HUES6 (cell line): Measurements from ENCODE around the gene SLC35D2.

Experiments
- H3K27ac ChIP-seq: 2 replicates; pipeline ENCODE4 v1.7.0; 2013; ENCODE audit warnings: low read depth, mild to moderate bottlenecking, low read length, inconsistent platforms
- H3K27me3 ChIP-seq: 2 replicates; pipeline ENCODE4 v1.6.1; 2013; ENCODE audit warnings: low read length; ENCODE audit not compliant: control insufficient read depth, insufficient read depth
- H3K36me3 ChIP-seq: 2 replicates; pipeline ENCODE4 v1.6.1; 2013; ENCODE audit warnings: low read length; ENCODE audit not compliant: control insufficient read depth, insufficient read depth
- H3K4me1 ChIP-seq: 2 replicates; pipeline ENCODE4 v1.6.1; 2013; ENCODE audit warnings: low read length; ENCODE audit not compliant: control insufficient read depth, insufficient read depth
- H3K4me3 ChIP-seq: 2 replicates; pipeline ENCODE4 v1.5.1; 2013; ENCODE audit warnings: low read depth, low read length
- H3K9ac ChIP-seq: one replicate; pipeline ENCODE4 v1.6.1; 2013; ENCODE audit warnings: mild to moderate bottlenecking, low read length
- H3K9me3 ChIP-seq: 2 replicates; pipeline ENCODE4 v1.6.1; 2013; ENCODE audit warnings: low read depth, low read length; ENCODE audit not compliant: control insufficient read depth, insufficient read depth

The SLC35D2 gene

DNA sequence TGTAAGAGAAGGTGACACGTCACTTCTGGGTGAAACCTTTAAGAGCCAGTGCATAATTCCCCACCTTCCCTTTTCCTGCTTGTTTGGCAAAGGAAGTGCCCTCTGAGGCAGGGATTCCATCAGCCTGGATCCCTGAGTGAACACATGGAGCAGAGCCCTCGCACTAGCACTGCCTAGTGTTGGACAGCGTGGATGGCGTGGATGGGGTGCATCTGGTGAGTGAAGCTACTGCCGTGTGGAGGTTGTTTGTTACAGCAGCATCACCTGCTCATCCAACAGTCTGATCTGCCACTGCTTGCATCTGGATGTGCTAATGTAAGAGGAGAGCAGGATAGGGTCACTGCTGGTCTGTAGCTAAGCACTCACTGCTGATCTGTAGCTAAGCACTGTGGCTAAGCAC is 35.2 kb downstream of the SLC35D2 start:
- peaks cover 6% of the 10 kb centered on the region for H3K9me3 ChIP-seq

DNA sequence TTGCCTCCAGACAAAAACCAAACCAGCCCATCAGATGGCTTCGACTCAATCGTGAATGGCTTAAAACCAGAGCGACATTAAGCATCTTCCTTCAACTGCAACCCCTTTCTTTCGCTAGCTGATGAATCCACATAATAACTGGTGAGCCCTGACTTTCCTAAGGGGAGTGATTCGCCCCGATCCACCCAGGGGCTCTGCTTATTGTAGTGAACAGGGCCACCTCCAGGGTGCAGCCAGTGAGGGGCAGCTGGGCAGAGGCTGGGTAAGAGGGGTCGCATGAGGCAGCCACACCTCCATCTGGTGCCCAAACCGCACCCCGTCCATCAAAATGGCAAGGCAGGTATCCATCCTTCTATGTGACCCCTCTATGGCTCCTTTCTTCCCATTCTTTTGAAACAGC is 38.0 kb downstream of the SLC35D2 start:
- H3K4me3 ChIP-seq = no peak overlapping the region
- H3K27me3 ChIP-seq = no peaks in the 10 kb centered on the region
- peaks cover 6% of the 10 kb centered on the region for H3K9me3 ChIP-seq
- peaks cover 6% of the 10 kb centered on the region; the same call in 1 of the 2 replicates for H3K36me3 ChIP-seq
- no peak overlapping the region for H3K9ac ChIP-seq
- H3K4me1 ChIP-seq = peaks cover 33% of the 10 kb centered on the region
- H3K27ac ChIP-seq = 0 out of 2 replicates have a peak overlapping the region, but pooled peaks have one; percentile 28

More for the DNA sequence above, 35.2 kb downstream of the SLC35D2 start:
- Histone ChIP-seq H3K27me3 (no peaks in the 10 kb centered on the region), H3K36me3 (peaks cover 6% of the 10 kb centered on the region; the same call in 1 of the 2 replicates), H3K4me1 (peaks cover 29% of the 10 kb centered on the region), H3K4me3 (no peak overlapping the region), H3K9ac (no peak overlapping the region), H3K27ac (no peak overlapping the region)

DNA sequence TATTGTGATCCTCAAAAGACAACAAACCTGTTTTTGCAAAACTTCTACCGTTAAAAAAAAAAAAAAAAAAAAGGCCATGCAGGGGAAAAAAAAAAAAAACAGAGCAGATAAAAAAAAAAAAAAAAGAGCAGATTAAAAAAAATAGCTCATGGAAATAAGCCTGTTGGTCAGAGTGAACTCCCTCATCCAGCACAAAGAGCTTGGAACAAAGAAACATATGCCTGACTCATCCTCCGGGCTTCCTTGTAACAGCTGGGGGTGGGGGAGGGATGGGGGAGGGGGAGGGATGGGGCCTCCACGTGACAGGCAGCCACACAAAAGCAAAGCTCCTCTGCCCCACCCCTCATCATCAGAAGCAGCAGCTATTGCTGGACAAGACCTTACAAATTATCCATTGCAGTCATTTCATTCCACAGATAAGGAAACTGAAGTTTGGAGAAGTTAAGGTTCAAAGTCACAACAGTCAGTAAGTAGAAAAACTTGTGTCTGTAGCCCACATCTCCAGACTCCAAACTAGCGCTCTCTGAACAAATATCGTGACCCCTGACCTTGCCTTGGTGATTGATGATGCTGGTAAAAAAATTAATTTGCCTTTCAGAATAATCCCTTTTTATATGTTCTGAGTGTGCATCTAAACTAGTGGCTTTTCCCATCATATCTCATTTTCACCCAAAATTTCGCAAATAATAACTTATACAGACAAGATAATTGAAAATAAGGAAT is 38.9 kb downstream of the SLC35D2 start:
- H3K9ac ChIP-seq = no peak overlapping the region
- H3K36me3 ChIP-seq = peaks cover 6% of the 10 kb centered on the region; the same call in 1 of the 2 replicates
- peaks cover 6% of the 10 kb centered on the region for H3K9me3 ChIP-seq
- no peak overlapping the region for H3K4me3 ChIP-seq
- no peaks in the 10 kb centered on the region for H3K27me3 ChIP-seq
- H3K27ac ChIP-seq = peak overlapping the region; percentile 96
- peaks cover 39% of the 10 kb centered on the region for H3K4me1 ChIP-seq

DNA sequence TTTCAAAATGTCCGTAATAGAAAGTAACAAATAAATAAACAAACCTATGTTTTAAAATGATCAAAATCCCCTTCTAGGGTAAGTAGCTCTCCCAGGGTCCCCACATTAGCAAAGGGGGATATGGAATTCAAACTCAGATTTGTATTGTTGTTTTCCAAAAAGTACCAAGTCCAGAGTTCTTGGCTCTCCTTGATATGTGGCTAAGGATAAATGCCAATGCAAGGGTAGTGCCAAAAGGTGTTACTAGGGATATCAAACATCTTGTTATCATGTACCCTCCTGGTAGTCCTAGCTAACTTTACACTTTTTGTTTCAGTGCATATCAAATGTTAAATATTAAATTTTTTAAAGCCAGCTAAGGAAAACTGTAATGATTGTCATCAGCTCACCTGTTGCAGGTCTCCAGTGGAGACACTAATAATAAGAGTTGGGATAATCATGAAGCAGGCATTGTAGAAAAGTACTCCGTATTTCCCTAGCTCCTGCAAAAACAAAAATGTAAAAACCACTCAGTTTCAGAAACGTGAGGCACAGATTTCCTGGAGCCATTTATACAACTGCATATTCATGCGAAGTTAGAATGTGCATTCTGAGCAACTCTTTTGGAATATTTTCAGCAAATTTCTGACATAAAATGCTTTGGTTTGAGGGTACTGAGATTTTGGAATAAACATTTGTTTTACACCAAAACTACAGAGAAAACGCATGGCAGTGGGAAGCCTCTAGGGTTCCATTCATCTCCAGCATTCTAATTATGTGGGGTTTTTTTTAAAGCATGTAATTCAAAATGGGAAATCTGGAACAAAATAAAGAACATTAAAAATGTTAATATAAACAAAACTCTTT is 39.8 kb downstream of the SLC35D2 start:
- Histone ChIP-seq H3K9ac (no peak overlapping the region), H3K27me3 (no peaks in the 10 kb centered on the region), H3K36me3 (peaks cover 6% of the 10 kb centered on the region; the same call in 1 of the 2 replicates), H3K9me3 (peaks cover 6% of the 10 kb centered on the region), H3K4me1 (peaks cover 41% of the 10 kb centered on the region), H3K4me3 (no peak overlapping the region), H3K27ac (peak overlapping the region; percentile 96)

DNA sequence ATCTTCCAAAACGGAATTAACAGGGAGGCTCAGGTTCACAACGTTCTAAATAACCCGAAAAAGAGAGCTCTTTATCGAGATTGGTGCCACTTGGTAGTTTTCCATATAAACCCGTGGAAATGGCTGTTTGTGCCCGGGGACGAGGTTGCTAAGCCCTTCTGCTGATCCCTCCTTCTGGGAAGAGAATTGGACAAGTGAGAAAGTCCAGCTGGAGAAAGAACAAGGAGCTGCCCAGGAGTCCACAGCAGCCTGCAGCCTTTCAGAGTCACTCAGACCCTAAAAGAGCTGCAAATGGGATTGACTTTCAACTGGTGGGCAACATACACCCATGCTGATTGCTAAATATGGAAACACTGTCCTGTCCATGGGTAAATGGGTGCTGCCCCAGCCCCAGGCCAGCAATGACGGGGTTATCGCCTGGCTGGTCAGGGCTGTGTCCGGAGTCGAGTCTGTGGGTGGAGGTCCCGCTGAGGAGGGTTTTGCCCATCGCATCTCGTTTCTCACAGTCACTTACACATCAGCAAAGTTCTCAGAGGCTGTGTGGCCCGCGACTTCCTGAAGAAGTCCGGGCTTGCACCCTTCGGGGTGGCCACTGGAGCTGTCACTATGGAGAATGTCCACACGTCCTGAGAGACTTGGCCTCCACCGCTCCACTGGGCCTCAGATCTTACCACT is 40.8 kb downstream of the SLC35D2 start:
- H3K9me3 ChIP-seq = no peaks in the 10 kb centered on the region
- H3K9ac ChIP-seq = no peak overlapping the region
- H3K27me3 ChIP-seq = no peaks in the 10 kb centered on the region
- no peaks in the 10 kb centered on the region for H3K36me3 ChIP-seq
- H3K4me3 ChIP-seq = no peak overlapping the region
- H3K4me1 ChIP-seq = peaks cover 41% of the 10 kb centered on the region
- no peak overlapping the region for H3K27ac ChIP-seq

DNA sequence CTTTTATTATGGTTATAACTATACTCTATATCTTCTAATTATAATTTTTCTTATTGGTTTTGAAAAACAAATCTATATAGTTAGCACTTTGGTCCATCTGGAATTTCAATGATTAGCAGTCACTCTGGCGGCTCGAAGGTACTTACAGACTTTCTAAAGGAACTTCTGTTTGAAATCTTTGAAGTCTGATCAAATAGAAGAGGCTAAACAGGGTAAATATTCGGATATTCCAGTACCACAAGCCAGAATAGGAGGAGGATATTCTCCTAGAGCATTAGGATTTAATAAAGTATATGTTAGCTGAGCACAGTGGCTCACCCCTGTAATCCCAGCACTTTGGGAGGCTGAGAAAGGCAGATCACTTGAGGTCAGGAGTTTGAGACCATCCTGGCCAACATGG is 42.8 kb downstream of the SLC35D2 start:
- H3K9me3 ChIP-seq = no peaks in the 10 kb centered on the region
- H3K27ac ChIP-seq = no peak overlapping the region
- H3K27me3 ChIP-seq = no peaks in the 10 kb centered on the region
- no peak overlapping the region for H3K4me3 ChIP-seq
- no peaks in the 10 kb centered on the region for H3K36me3 ChIP-seq
- no peak overlapping the region for H3K9ac ChIP-seq
- H3K4me1 ChIP-seq = peaks cover 34% of the 10 kb centered on the region

DNA sequence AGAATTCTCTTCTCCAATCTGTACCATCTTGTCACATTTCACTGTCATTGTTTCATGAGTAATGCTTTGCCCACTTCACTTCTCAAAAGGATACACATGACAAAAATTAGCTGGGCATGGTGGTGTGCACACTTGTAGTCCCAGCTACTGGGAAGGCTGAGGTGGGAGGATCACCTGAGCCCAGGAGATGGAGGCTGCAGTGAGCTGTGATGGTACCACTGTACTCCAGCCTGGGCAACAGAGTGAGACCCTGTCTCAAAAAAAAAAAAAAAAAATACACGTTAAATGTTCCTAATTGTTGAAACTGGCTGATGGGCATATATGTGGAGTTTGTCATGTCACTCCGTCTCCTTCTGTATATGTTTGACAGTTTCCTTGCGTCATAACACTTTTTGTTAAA is 45.2 kb downstream of the SLC35D2 start:
- Histone ChIP-seq H3K9ac (no peak overlapping the region), H3K4me1 (peaks cover 13% of the 10 kb centered on the region), H3K9me3 (no peaks in the 10 kb centered on the region), H3K27me3 (no peaks in the 10 kb centered on the region), H3K36me3 (no peaks in the 10 kb centered on the region), H3K4me3 (no peak overlapping the region), H3K27ac (no peak overlapping the region)

DNA sequence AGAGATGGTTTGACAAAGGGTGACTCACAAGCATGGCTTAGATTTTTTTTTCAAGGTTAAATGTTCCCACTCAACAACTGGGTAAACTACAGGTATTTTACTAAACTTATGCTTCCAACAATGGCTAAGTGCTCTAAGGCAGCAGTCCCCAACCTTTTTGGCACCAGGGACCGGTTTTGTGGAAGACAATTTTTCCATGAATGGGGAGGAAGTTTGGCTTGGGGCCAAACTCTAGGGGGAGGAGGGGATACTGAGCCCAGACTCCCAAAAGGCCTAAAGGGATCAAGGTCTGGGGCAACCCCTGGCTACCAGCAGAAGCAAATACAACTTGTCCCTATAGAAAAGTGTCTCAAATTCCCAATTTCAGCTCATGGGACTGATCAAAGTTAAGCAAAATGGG is 49.6 kb downstream of the SLC35D2 start:
- Histone ChIP-seq H3K9ac (no peak overlapping the region), H3K4me1 (peaks cover 12% of the 10 kb centered on the region), H3K4me3 (no peak overlapping the region), H3K27me3 (no peaks in the 10 kb centered on the region), H3K9me3 (no peaks in the 10 kb centered on the region), H3K36me3 (no peaks in the 10 kb centered on the region), H3K27ac (no peak overlapping the region)

DNA sequence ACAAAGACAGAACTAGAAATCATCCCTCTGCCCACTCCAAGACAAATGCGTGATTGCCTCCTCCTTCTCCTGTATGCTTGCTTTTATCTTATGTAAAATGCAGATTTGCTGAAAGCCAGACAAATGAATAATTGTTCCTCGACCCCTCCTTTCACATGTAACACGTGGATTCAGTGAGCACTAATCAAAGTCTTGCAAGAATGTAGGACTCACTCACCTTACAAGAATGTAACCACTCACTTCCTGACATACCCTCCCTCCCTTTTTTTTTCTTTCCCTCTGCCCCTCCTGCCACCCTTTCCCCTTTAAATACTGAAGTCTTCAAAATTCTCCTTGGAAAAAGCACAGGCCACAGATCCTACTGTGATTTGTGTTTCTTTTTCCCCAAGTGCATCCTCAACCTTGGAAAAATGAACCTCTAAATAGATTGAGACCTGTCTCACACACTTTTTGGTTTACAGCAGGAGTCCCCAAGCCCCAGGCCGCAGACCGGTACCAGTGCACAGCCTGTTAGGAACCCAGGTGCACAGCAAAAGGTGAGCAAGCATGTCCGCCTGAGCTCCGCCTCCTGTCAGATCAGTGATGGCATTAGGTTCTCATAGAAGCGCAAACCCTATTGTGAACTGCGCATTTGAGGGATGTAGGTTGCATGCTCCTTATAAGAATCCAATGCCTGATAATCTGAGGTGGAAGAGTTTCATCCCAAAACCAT is 52.1 kb downstream of the SLC35D2 start:
- no peak overlapping the region for H3K9ac ChIP-seq

DNA sequence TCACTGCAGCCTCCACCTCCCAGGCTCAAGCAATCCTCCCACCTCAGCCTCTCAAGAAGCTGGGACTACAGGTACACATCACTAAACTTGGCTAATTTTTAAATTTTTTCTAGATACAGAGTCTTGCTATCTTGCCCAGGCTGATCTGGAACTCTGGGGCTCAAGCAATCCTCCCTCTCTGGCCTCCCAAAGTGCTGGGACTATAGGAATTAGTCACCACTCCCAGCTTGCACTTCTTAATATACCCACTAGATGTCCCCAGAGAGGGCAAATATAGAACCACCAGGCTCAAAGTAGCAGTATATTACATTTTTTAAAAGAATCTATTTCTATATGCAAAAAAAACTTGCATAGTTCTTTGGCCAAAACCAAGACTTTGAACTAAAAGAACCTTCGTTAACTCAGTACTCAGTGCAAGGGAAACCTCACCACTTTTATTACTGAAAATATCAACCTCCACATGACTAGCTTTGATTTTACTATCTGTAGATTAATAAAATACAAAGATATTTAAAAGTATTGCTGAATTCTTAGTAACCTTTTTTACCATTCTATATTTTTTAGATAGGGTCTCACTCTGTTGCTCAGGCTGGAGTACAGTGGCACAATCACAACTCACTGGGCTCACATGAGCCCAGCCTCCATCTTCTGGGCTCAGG is 55.7 kb downstream of the SLC35D2 start:
- Histone ChIP-seq H3K9me3 (no peaks in the 10 kb centered on the region), H3K4me3 (no peak overlapping the region), H3K36me3 (no peaks in the 10 kb centered on the region), H3K27ac (no peak overlapping the region), H3K27me3 (no peaks in the 10 kb centered on the region), H3K9ac (no peak overlapping the region), H3K4me1 (peaks cover 12% of the 10 kb centered on the region)

More for the DNA sequence above, 52.1 kb downstream of the SLC35D2 start:
- H3K4me3 ChIP-seq = no peak overlapping the region
- no peaks in the 10 kb centered on the region for H3K27me3 ChIP-seq
- no peaks in the 10 kb centered on the region for H3K9me3 ChIP-seq
- 0 out of 2 replicates have a peak overlapping the region, but pooled peaks have one; percentile 25 for H3K27ac ChIP-seq
- peaks cover 12% of the 10 kb centered on the region for H3K4me1 ChIP-seq
- H3K36me3 ChIP-seq = no peaks in the 10 kb centered on the region
